Neural cell (in vitro differentiated cells): ENCODE results near the gene CSMD2.

Source experiments
- CTCF ChIP-seq: fragments of 450-650 bp; IDR thresholded peaks from 2 replicates; pipeline ENCODE4 v1.5.1; 2014; ENCODE audit warnings: antibody characterized with exemption, mild to moderate bottlenecking, moderate library complexity; ENCODE audit not compliant: poor library complexity, severe bottlenecking
- EP300 ChIP-seq: fragments of 450-650 bp; conservative IDR thresholded peaks from 2 replicates; pipeline ENCODE4 v1.6.1; 2014; ENCODE audit warnings: antibody characterized with exemption, mild to moderate bottlenecking, moderate library complexity; ENCODE audit not compliant: poor library complexity, severe bottlenecking
- POLR2AphosphoS5 ChIP-seq: IDR thresholded peaks from 2 replicates; pipeline ENCODE4 v1.6.1; 2012
- RAD21 ChIP-seq: fragments of 450-650 bp; conservative IDR thresholded peaks from 2 replicates; pipeline ENCODE4 v1.6.1; 2014; ENCODE audit warnings: antibody characterized with exemption, mild to moderate bottlenecking, moderate library complexity
- TAF1 ChIP-seq: IDR thresholded peaks from 2 replicates; pipeline ENCODE4 v1.6.1; 2012; ENCODE audit warnings: low read depth

DNA sequence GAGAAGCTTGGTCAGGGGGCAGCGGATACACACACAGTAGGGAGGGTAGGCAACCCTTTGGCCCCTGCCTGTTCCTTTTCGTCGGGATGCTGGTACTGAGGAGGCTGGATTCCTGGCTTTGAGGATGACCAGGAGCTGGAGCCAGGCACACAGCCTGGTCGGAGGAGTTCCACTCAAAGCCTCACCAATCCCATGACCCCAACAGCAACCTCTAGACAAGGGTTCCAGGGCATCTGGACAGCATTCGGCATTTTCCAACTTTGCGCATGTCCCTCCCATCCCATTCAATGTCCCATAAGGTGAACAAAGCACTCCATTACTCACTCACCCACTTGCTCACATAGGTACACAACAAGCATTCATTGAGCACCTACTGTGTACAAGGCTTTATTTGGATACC is 343.7 kb downstream of the CSMD2 start:
- TF ChIP-seq CTCF (no peak), POLR2AphosphoS5 (no peak), TAF1 (no peak), EP300 (no peak), RAD21 (no peak)
